ENCODE measurements around the gene TNNI3.

TNNI3 gene

GRCh38 chr19:55137915-55138314 lies 19.6 kb downstream of the TNNI3 start:
- H3K27me3 Mint-ChIP-seq = peaks cover 20% of the 10 kb centered on the region
- H3K4me1 Mint-ChIP-seq = peaks cover 3% of the 10 kb centered on the region
- no peak overlapping the region for H3K4me3 Mint-ChIP-seq
- no peaks in the 10 kb centered on the region for H3K9me3 Mint-ChIP-seq
- H3K36me3 Mint-ChIP-seq = no peaks in the 10 kb centered on the region
- no peak overlapping the region for H3K27ac Mint-ChIP-seq

- Mint-ChIP-seq H3K9me3 (no peaks in the 10 kb centered on the region), H3K4me3 (no peak overlapping the region), H3K36me3 (no peaks in the 10 kb centered on the region), H3K27me3 (peaks cover 19% of the 10 kb centered on the region), H3K4me1 (peaks cover 3% of the 10 kb centered on the region), H3K27ac (no peak overlapping the region)
These were observed 21.0 kb downstream of the TNNI3 start for GRCh38 chr19:55136399-55137102.

- Mint-ChIP-seq H3K4me1 (no peaks in the 10 kb centered on the region), H3K4me3 (no peak overlapping the region), H3K36me3 (no peaks in the 10 kb centered on the region), H3K27ac (no peak overlapping the region), H3K9me3 (no peaks in the 10 kb centered on the region), H3K27me3 (peaks cover 20% of the 10 kb centered on the region)
These were observed 22.8 kb downstream of the TNNI3 start for GRCh38 chr19:55134736-55135135.

GRCh38 chr19:55133639-55134444 lies 23.7 kb downstream of the TNNI3 start:
- no peak overlapping the region for H3K27ac Mint-ChIP-seq
- no peaks in the 10 kb centered on the region for H3K4me1 Mint-ChIP-seq
- no peaks in the 10 kb centered on the region for H3K9me3 Mint-ChIP-seq
- H3K36me3 Mint-ChIP-seq = no peaks in the 10 kb centered on the region
- peaks cover 19% of the 10 kb centered on the region for H3K27me3 Mint-ChIP-seq
- H3K4me3 Mint-ChIP-seq = no peak overlapping the region

GRCh38 chr19:55132453-55133129 lies 24.9 kb downstream of the TNNI3 start:
- Mint-ChIP-seq H3K4me1 (no peaks in the 10 kb centered on the region), H3K4me3 (no peak overlapping the region), H3K27me3 (peaks cover 17% of the 10 kb centered on the region), H3K9me3 (no peaks in the 10 kb centered on the region), H3K27ac (no peak overlapping the region), H3K36me3 (no peaks in the 10 kb centered on the region)

GRCh38 chr19:55131421-55131820 lies 26.1 kb downstream of the TNNI3 start:
- peaks cover 25% of the 10 kb centered on the region for H3K27me3 Mint-ChIP-seq
- H3K4me3 Mint-ChIP-seq = no peak overlapping the region

GRCh38 chr19:55119053-55119452 lies 38.5 kb downstream of the TNNI3 start:
- H3K9me3 Mint-ChIP-seq = no peaks in the 10 kb centered on the region
- no peaks in the 10 kb centered on the region for H3K27me3 Mint-ChIP-seq
- peak overlapping the region; percentile 100 for H3K4me3 Mint-ChIP-seq
- H3K36me3 Mint-ChIP-seq = peaks cover 2% of the 10 kb centered on the region
- peaks cover 25% of the 10 kb centered on the region for H3K4me1 Mint-ChIP-seq
- H3K27ac Mint-ChIP-seq = peak overlapping the region; percentile 74

More at GRCh38 chr19:55131421-55131820, 26.1 kb downstream of the TNNI3 start:
- no peaks in the 10 kb centered on the region for H3K4me1 Mint-ChIP-seq
- H3K36me3 Mint-ChIP-seq = no peaks in the 10 kb centered on the region
- no peaks in the 10 kb centered on the region for H3K9me3 Mint-ChIP-seq
- H3K27ac Mint-ChIP-seq = no peak overlapping the region

- no peaks in the 10 kb centered on the region for H3K9me3 Mint-ChIP-seq
- H3K36me3 Mint-ChIP-seq = peaks cover 2% of the 10 kb centered on the region
- H3K4me3 Mint-ChIP-seq = peak overlapping the region; percentile 100
- peaks cover 25% of the 10 kb centered on the region for H3K4me1 Mint-ChIP-seq
- peak overlapping the region; percentile 35 for H3K27ac Mint-ChIP-seq
- H3K27me3 Mint-ChIP-seq = no peaks in the 10 kb centered on the region
These were observed 39.0 kb downstream of the TNNI3 start for GRCh38 chr19:55118401-55118991.

GRCh38 chr19:55117663-55118391 lies 39.7 kb downstream of the TNNI3 start:
- Mint-ChIP-seq H3K27me3 (no peaks in the 10 kb centered on the region), H3K9me3 (no peaks in the 10 kb centered on the region), H3K27ac (peak overlapping the region; percentile 96), H3K4me1 (peaks cover 25% of the 10 kb centered on the region), H3K36me3 (peaks cover 2% of the 10 kb centered on the region), H3K4me3 (peak overlapping the region; percentile 100)

- Mint-ChIP-seq H3K27ac (peak within 1 kb of the TSS; percentile 96), H3K36me3 (peaks cover 2% of the 10 kb centered on the region), H3K27me3 (no peaks in the 10 kb centered on the region), H3K4me3 (peak within 1 kb of the TSS; percentile 100), H3K4me1 (peaks cover 25% of the 10 kb centered on the region), H3K9me3 (no peaks in the 10 kb centered on the region)
These were observed 40.5 kb downstream of the TNNI3 start, which contains the start of gene PPP1R12C for GRCh38 chr19:55116859-55117662. TSS of gene PPP1R12C (minus strand) at chr19:55117637. CDS start at chr19:55117543, 94 bp downstream.

- no peaks in the 10 kb centered on the region for H3K9me3 Mint-ChIP-seq
These were observed 41.2 kb downstream of the TNNI3 start for GRCh38 chr19:55116232-55116858.

GRCh38 chr19:55115446-55116065 lies 42.0 kb downstream of the TNNI3 start:
- Mint-ChIP-seq H3K4me1 (peaks cover 25% of the 10 kb centered on the region), H3K36me3 (peaks cover 5% of the 10 kb centered on the region), H3K4me3 (peak overlapping the region; percentile 93), H3K27me3 (no peaks in the 10 kb centered on the region), H3K9me3 (no peaks in the 10 kb centered on the region), H3K27ac (peak overlapping the region; percentile 52)

More at GRCh38 chr19:55116232-55116858, 41.2 kb downstream of the TNNI3 start:
- Mint-ChIP-seq H3K4me3 (peak overlapping the region; percentile 93), H3K4me1 (peaks cover 25% of the 10 kb centered on the region), H3K36me3 (peaks cover 2% of the 10 kb centered on the region), H3K27ac (peak overlapping the region; percentile 88), H3K27me3 (no peaks in the 10 kb centered on the region)

GRCh38 chr19:55114566-55115145 lies 42.9 kb downstream of the TNNI3 start:
- peak overlapping the region; percentile 93 for H3K4me3 Mint-ChIP-seq
- H3K4me1 Mint-ChIP-seq = peaks cover 25% of the 10 kb centered on the region
- no peaks in the 10 kb centered on the region for H3K9me3 Mint-ChIP-seq
- no peak overlapping the region for H3K27ac Mint-ChIP-seq
- no peaks in the 10 kb centered on the region for H3K27me3 Mint-ChIP-seq
- peaks cover 5% of the 10 kb centered on the region for H3K36me3 Mint-ChIP-seq

All from activated naive CD4-positive, alpha-beta T cell treated with anti-CD3 and anti-CD28 coated beads, Interleukin-2, amount 50 U/mL, for 24 hours (primary cell).